Astrocyte of the hippocampus (primary cell): Measurements from ENCODE around the gene PPT2.
"Not testable (repeated sequence)": the region's sequence is repeated elsewhere in the genome, so short reads cannot be mapped to it uniquely, and the experiment has no call there.

Experiments
- DNase-seq: peaks from one replicate; pipeline ENCODE4 v3.0.0; 2011; ENCODE audit warnings: low read depth, low spot score

PPT2 gene

GRCh38 chr6:32176476-32177182 lies 22.7 kb downstream of the PPT2 start:
- DNase-seq, result no peak

GRCh38 chr6:32177183-32177787 lies 23.3 kb downstream of the PPT2 start:
- DNase-seq, result no peak

GRCh38 chr6:32177788-32178546 lies 24.0 kb downstream of the PPT2 start, which contains the start of gene RNF5:
RNF5 (plus strand) TSS chr6:32178405; CDS start chr6:32178512, 107 bp downstream.
- peak; percentile 100 for DNase-seq

DNA sequence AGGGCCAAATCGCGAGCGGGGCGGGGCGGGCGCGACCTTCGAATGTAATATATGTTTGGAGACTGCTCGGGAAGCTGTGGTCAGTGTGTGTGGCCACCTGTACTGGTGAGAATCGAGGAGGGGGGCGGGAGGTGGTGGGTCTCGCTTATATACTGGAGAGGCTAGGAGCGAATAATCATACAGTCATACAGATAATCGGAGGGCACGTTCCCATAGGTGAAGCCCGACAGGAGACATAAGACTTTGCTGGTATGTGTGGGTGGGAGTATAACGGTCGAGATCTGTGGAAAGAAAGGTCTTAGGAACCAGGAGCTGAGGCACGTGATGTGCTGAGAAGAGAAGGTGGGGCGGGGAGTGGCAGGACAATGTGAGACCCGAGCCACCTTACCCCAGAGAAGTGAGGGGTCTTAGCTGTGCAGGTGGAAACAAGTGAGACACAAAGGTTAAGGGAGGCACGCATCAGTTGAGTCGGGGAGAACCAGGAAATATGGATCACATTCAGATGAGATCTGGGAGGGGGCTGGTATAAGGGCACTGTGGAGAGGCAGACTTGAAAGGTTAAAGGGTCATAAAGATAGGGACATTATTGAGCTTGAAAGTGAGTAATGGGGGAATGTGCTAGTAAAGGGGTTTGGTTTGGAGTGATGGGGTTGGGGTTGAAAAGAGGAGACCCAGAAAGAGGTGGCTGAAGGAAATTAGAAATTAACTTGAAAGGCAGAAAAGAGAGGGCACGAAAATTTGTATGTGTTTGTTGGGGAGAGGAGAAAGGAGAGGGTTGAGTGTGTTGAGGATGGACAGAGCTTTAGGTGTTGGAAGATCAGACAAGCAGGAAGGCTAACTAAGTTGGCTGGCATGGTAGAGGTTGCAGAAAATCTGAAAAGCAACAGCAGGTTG lies 24.9 kb downstream of the PPT2 start:
- DNase-seq, result peak; percentile 39

DNA sequence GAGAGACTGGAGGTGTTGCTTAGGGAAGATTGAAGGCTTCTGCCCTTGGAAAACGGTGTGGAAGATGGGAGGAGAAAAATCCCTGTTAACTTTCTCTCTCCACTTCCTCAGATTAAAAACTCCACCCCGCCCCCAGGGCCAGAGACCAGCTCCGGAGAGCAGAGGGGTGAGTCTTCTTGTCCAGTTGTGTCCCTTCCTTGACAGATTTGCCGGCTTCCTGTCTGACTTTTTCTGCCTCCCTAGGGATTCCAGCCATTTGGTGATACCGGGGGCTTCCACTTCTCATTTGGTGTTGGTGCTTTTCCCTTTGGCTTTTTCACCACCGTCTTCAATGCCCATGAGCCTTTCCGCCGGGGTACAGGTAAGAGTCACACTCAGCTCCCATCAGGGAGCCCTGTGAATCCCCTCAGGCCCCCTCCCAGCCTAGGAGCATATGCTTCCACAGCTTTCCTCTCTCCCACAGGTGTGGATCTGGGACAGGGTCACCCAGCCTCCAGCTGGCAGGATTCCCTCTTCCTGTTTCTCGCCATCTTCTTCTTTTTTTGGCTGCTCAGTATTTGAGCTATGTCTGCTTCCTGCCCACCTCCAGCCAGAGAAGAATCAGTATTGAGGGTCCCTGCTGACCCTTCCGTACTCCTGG lies 25.9 kb downstream of the PPT2 start:
- no peak for DNase-seq

DNA sequence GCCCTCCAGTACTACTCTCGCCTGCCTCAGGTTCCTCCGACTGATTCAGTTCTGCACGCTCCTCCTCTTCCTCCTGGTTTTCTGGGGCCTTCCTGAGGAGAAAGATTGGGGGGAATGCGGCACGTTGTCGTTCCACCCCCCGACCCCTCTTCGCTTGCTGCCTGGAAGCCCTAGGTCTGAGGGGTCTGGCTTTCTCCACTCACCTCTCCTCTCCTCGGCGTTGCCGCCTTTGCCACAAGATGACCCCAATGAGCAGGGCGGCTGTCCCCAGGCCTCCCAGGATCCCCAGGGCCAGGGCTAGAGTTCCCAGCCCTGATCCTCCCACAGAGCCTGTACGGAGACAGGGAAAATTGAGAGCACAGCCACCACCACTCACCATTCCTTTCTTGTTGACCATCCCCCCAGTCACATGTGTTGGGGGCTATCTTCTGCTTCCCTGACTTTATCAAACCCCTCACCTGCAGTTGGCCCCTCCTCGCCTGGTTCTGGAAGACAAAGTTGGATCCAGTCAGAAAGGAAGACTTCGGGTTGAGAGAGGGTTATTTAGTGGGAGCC lies 27.3 kb downstream of the PPT2 start:
- no peak for DNase-seq

GRCh38 chr6:32181915-32182529 lies 28.1 kb downstream of the PPT2 start:
- DNase-seq, result no peak

DNA sequence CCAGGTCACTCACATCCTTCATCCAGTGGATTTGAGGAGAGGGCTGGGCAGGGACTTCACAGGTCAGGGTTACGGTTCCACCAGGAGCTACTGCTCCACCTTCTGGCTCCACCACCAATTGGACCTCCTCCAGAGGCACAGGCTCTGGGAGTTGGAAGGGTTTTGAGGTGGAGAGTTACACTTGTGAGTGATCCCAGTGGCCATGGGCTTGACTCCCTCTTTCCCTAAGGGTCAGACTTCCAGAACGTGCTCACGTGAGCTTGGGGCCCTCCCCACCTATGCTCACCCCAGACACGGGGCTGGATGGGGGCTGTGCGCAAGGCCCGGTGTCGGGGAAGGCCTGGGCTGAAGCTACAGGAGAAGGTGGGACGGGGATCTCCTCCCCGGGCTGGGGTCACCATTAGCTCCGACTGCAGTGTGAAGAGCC lies 28.6 kb downstream of the PPT2 start:
- no peak for DNase-seq

DNA sequence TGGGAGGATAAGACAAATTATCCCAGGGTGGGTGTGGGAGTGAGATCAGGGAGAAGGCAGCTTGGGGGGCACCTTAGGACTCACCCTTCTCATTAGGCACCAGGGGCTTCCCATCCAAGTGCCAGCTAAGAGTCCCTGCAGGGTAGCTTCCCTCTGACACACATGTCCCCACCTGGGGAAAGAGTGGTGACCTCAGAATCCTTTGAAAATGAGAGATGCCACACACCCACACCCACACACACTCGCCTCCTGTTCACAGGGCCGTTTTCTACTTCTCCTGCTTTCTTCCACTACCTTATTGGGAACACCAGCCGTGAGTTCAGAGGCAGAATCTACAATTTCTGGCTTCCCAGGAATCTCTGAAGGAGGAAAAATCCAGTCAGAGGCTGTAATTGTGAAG lies 29.1 kb downstream of the PPT2 start:
- DNase-seq, result no peak

- DNase-seq, result no peak
Observed at GRCh38 chr6:32183483-32184083, 29.6 kb downstream of the PPT2 start.

GRCh38 chr6:32184084-32184640 lies 30.2 kb downstream of the PPT2 start, which contains the start of gene AGER:
AGER (minus strand) TSS chr6:32184253; CDS start chr6:32184222, 31 bp downstream.
- DNase-seq, result no peak

DNA sequence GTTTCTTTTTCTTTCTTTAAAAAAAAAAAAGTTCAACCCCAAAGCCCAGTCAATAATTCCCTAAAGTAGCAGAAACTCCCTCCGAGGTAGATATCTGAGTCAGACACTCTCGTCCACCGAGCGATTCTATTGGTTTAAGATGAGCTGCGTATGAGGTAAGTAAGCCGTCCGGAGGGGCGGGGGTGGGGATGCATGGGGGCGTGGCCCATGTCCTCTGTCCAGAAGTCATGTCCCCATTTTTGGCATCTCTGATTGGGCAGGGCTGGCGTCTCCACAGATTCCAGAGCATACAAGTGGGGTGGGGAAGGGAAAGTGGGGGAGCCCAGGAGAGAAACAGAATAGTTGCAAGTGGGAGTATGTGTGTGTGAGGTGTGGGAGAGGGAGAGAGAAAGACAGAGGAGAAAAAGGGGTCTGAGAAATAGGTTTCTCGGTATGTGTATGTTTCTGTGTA lies 31.8 kb downstream of the PPT2 start:
- DNase-seq, result peak; percentile 89

DNA sequence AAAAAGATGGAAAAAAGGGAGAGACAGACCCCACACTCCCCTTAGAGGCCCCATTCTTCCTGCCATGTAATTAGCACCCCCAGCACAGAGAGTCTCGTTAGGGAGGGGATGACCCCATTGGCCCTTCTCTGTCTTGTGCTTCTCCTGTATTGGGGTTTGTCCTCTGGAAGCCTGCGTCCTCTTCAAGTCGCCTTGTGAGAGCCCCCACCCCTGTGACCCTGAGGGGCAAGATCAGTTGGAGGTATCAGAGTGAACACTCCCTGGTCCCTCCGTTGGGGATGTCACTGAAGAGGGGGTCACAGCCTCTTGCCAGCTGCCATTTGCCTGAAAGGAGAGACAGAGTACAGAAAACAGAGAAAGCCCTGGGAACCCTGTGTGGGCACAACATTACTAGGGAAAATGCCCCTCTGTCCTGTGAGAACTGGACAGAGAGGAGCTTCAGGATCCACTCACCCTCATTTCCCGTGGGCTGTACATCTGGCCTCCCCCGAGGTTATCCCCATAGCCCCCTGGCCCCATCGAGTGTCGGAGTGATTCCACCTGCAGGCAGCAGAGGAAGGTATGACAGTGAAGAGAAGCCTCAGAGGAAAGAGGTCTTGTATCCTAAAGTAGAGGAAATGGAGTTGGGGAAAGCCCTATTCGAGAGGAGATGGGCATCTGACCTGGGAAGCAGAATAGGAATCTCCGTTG lies 32.4 kb downstream of the PPT2 start:
- not testable (repeated sequence) for DNase-seq

GRCh38 chr6:32187009-32187709 lies 33.2 kb downstream of the PPT2 start:
- DNase-seq, result no peak

GRCh38 chr6:32187725-32188380 lies 33.9 kb downstream of the PPT2 start:
- not testable (repeated sequence) for DNase-seq

- DNase-seq, result peak; percentile 28
Observed at GRCh38 chr6:32188381-32189068, 34.6 kb downstream of the PPT2 start.
